NT2/D1 (cell line): ENCODE results near the gene TPCN1.

Experiments
- YY1 ChIP-seq: IDR thresholded peaks from 2 replicates; pipeline ENCODE4 v1.6.1; 2011; ENCODE audit not compliant: insufficient read length, insufficient read depth
- ZNF274 ChIP-seq: IDR thresholded peaks from 2 replicates; pipeline ENCODE4 v1.6.1; 2011; ENCODE audit warnings: mild to moderate bottlenecking, low read depth, low read length

GRCh38 chr12:113284751-113285150 lies 63.5 kb downstream of the TPCN1 start:
- no peak for TF ChIP-seq YY1
- TF ChIP-seq ZNF274: no peak
